ENCODE measurements around the gene ADGRL2.

The ADGRL2 gene

DNA sequence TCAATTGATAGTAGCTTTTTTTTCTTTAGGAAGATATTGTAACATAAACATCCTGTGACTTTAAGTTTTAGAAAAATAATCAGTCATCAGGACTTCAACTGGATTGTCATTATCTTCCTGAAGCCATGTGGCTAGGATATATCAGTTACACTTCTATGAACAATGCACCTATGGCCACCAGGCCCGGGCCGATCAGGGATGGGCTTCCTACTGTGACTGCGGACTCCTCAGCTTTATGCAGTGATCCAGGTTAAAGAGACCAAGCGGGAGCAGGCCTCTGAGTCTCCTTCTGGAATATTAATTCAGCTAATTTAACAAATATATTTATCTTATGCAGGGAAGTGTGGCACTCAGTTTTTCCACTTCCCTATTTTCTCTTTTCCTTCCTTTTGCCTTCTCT is 200.6 kb downstream of the ADGRL2 start:
- DNase-seq: no peak

DNA sequence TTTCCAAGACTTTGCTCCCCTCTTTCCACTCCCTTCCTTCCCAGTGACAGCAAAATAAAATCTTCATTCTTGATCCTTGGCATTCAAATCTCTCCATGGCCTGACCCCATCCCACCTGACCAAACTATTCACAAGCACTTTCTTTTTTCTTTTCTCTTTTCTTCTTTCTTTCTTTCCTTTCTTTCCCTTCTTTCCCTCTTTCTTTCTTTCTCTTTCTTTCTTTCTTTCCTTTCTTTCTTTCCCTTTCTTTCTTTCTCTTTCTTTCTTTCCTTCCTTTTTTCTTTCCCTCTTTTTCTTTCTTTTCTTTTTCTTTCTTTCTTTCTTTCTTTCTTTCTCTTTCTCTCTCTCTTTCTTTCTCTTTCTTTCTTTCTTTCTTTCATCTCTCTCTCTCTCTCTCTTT is 207.1 kb downstream of the ADGRL2 start:
- no peak for DNase-seq

DNA sequence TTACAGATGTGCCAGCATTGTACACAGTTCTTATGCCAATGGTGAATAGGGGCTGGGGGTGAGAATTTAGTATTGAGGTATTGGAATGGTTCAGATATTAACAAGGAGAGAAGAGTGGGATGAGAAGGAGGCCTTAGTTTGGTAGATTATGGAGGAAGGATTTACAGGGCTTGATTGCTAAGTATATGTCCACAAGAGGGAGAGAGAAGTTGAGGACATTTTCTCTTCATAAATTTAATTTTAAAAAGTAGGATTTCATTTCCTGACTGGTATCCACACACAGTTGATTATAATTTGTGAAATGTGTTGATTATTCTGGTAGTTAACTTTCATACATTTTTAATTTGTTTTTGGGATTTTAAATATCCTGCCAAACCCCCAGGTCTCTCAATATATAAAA is 213.0 kb downstream of the ADGRL2 start:
- DNase-seq: no peak

DNA sequence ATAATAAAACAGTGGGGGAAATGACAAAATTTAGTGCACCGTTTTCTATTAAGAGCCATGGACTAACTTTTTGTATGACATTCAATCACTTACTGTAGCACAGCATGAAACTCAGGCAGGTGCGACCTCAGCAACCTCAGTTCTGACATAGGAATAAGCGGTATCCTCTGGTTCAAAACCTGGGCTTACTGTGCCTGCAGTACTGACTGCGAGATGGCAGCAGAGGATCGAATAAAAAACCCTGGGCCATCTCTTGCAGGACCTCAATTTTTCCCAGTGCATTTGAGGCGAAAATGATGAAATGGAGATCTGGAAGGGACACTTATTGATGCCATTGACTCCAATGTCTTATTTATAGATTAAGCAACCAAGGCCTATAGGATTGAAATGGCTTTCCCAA is 214.7 kb downstream of the ADGRL2 start:
- no peak for DNase-seq

DNA sequence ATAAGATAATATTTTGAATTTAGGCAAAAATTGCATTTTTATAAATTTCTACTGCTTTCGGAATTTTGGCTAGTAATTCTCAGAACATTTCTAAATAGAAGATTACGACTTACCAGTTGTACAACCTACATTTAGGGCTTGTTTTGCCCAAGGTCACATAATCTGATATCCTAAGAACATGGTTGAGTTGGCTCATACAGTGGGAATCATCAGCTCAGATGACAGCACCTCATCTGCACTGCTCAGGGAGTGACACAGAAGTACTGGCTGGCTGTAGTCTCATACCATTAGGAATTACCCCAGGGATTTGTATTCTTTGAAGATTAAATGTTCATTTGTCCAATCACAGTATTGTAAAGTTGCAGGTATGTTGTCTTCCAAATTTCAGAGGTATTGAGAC is 217.6 kb downstream of the ADGRL2 start:
- DNase-seq: no peak

DNA sequence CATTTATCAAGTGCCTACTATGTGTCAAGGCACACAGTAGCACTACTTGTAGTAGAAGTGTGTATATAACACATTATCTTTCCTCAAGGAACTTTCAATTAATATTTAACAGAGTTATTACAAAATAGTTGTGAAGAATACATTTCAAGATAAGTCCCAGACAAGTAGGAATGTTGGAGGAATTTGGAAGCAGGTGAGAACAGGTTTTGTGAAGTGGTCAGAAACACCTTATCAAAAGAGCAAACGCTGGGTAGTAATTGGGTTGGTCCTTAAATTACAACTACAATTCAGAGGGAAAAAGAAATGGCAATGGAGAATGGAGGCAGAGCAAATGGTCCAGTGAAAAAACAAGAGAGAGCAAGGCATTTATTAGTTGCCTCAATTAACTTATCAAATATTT is 218.8 kb downstream of the ADGRL2 start:
- DNase-seq: no peak

DNA sequence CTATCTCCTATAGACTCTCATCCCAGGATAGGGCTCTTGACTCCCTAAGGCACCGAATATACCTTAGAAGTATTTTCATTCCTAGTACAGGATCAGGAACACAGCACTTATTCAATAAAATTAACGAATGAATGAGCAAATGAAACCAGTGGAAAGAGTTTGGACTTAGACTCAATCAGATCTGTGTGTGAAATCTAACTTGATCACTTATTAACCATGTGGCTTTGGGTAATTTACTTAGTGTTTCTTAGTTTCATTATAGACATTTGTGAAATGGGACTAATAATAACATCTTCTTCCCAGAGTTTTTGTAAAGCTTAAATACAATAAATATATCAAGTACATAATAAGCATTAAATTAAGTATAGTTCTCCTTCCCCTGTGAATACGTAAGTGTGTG is 230.1 kb downstream of the ADGRL2 start:
- no peak for DNase-seq

DNA sequence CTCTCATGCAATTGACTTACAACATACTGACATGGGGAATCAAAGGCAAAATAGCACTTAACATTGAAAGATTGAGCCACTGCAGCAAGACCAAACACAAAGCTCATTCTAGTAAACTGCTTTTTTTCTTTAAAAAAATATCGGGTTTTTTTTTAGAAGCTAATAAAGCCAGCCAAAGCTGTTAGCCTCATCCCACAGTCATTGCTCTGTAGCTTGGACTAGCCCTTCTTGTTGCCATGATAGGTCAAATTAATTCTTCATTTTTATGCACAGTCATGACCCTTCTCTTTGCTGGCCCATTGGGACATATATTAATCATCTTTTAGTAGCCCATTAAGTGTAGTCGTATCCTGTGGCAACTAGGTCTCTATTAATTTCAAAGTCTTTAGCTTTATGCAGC is 231.3 kb downstream of the ADGRL2 start:
- no peak for DNase-seq

DNA sequence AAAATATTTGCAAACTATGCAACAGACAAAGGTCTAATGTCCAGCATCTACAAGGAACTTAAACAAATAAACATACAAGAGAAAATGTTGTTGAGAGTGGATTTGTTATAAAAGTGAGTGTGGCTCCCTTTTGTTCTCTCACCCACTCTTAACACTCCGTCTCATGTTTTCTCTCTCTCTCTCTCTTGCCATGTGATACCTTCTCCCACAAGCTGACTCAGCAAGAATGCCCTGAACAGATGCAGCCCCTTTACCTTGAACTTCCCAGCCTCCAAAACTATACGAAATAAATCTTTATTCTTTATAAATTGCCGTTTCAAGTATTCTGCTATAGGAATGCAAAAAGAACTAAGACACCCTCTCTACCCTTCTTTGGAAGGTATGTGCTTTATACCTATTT is 234.1 kb downstream of the ADGRL2 start:
- DNase-seq: no peak
